ENCODE results near the gene MMP25.
A peak's percentile ranks its signal among the peaks of the same experiment; 100 is the strongest.

The MMP25 gene

GRCh38 chr16:3045758-3046640 lies at the start of gene MMP25:
TSS of gene MMP25 (plus strand) at chr16:3046561. CDS start at chr16:3046918, 357 bp downstream.
- intact Hi-C loops (cut with DNase I), result no loop called here
- DNase-seq, result no peak

DNA sequence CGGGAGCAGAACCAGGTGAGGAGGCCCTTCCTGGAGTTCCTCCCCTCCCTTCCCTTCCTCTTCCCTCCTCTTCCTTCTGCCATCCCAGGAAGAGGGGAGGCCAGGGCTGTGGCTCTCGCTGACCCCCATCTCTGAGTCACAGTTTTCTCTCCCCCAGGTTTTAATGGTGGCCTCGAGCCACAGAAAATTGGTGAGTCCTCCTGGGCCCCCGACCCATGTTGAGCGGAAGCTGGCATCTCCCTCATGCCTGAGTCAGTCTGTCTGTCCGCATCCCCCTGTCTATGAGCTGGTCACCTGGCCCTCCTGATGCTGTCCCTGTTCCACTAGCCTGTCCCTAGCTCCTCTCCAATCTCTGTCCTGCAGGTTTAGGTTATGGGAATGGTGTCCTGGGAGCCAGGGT lies 46.4 kb upstream of the MMP25 start:
- no peak for DNase-seq
- intact Hi-C loops (cut with DNase I), result no loop called here

- DNase-seq, result no peak
- intact Hi-C loops (cut with DNase I), result no loop called here
These were observed 45.8 kb upstream of the MMP25 start for GRCh38 chr16:3000540-3000939.

DNA sequence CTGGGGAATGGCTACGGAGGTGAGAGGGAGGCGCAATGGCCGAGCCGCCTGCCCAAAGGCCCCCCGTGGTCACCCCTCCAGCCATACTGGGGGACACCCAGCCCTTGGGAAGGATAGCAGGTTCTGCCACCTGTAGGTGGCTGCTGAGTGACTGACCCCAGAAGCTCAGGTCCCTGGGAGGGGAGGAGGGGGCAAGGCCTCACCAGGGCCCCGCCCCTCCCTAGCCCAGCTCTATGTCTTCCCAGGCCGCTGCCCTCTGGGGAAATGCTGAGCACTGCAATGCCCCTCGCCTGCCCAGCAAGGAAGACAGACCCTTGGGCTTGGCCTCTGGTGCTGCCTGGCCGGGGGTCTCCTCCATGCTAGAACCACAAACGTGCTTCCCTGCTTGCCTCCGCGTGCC lies 45.0 kb upstream of the MMP25 start:
- DNase-seq, result no peak
- intact Hi-C loops (cut with DNase I), result no loop called here

- DNase-seq, result peak; percentile 96 to 100 (median 98)
- intact Hi-C loops (cut with DNase I), result loop anchor here (2.0 kb wide), 1 partner anchor 17 kb away; the partner anchor contains the start of gene TNFRSF12A
These were observed 42.6 kb upstream of the MMP25 start for GRCh38 chr16:3003582-3004270.

GRCh38 chr16:3004319-3004718 lies 42.0 kb upstream of the MMP25 start:
- DNase-seq, result no peak
- intact Hi-C loops (cut with DNase I), result loop anchor here (2.0 kb wide), 1 partner anchor 16 kb away; the partner anchor contains the start of gene TNFRSF12A

GRCh38 chr16:3004781-3005284 lies 41.5 kb upstream of the MMP25 start:
- DNase-seq, result no peak

GRCh38 chr16:3007059-3007956 lies 39.1 kb upstream of the MMP25 start:
- intact Hi-C loops (cut with DNase I), result no loop called here
- DNase-seq, result no peak

More at GRCh38 chr16:3004781-3005284, 41.5 kb upstream of the MMP25 start:
- intact Hi-C loops (cut with DNase I), result loop anchor here (2.0 kb wide), 1 partner anchor 16 kb away; the partner anchor contains the start of gene TNFRSF12A

GRCh38 chr16:3007957-3008689 lies 38.2 kb upstream of the MMP25 start:
- intact Hi-C loops (cut with DNase I), result no loop called here
- no peak for DNase-seq

DNA sequence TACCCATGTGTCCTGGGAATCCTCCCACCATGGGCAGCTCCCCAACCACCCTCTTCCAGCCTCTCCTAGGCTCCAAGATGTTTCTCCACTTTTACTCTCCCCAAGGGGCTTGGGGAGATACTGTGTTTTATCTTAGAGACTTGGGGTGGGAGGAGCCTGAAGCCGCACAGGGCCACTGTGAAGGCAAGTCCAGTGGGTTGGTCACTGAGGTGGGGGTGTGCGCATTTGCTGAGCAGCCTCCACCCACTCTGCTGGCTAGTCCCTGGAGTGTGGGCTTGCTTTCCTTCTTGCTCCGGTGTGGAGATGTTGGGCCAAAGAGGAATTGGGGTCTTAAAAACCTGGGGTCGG lies 37.7 kb upstream of the MMP25 start:
- intact Hi-C loops (cut with DNase I), result no loop called here
- no peak for DNase-seq

GRCh38 chr16:3009568-3010390 lies 36.6 kb upstream of the MMP25 start:
- intact Hi-C loops (cut with DNase I), result no loop called here
- DNase-seq, result no peak

- DNase-seq, result no peak
- intact Hi-C loops (cut with DNase I), result no loop called here
These were observed 35.9 kb upstream of the MMP25 start for GRCh38 chr16:3010510-3010909.

DNA sequence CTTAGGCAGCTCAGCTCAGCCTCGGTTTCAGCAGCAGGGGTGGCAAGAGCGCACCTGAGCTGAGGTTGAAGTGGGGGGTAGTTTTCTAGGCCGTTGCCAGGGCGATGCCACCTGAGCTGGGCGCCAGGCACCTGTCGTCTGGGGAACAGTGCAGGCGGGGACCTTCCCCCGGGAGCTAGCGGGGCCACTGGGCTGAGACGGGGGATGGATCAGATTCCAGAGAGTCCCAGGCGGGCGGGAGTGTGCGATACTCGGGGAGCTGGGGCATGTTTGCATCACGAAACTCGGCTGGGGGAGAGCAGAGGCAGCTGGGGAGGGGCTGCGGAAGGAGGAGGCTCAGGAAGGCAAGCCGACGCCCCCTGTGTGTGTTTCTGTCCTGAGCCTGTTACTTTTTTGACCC lies 34.1 kb upstream of the MMP25 start:
- intact Hi-C loops (cut with DNase I), result no loop called here
- no peak for DNase-seq

- DNase-seq, result peak in 1 of 10 donors; percentile 61
- intact Hi-C loops (cut with DNase I), result no loop called here
These were observed 33.4 kb upstream of the MMP25 start, which contains the start of gene CLDN9 for GRCh38 chr16:3012828-3013420. TSS of gene CLDN9 (plus strand) at chr16:3012923. CDS start at chr16:3013363, 440 bp downstream.

- intact Hi-C loops (cut with DNase I), result no loop called here
- no peak for DNase-seq
These were observed 32.8 kb upstream of the MMP25 start for GRCh38 chr16:3013491-3013951.

GRCh38 chr16:3013998-3014690 lies 32.2 kb upstream of the MMP25 start:
- intact Hi-C loops (cut with DNase I), result no loop called here
- DNase-seq, result no peak

DNA sequence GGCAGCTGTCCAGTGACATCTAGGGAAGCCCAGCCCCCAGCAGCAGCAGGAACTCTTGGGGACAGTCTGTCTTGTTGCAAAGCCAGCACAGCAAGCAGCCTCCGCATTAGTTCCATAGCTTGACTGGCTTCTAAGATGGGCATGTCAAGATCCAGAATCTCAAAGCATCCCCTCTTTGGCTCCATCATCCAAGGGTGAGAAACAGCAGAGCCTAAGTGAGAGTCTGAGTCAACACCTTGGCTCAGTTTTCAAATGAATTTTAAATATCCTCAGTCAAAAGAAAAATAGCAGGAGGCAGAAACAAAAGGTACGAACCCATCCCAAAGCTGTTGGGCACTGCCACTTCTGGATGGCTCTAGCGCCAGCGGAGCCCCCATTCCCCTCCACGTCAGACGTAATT lies 31.4 kb upstream of the MMP25 start:
- DNase-seq, result no peak
- intact Hi-C loops (cut with DNase I), result no loop called here
